Endodermal cell (in vitro differentiated cells): ENCODE data around the gene VASP. TPM values are rescaled to one million over a fixed set of nuclear protein-coding genes. Genes with fewer than 3 reads are reported as not detected.

Source experiments
- DNase-seq: peaks from one replicate; pipeline ENCODE4 v3.0.0-alpha.2; 2017
- H3K27ac ChIP-seq: 2 replicates; pipeline ENCODE4 v1.5.1; 2013; ENCODE audit warnings: mild to moderate bottlenecking, low read depth, low read length, moderate library complexity
- H3K27me3 ChIP-seq: 2 replicates; pipeline ENCODE4 v1.6.1; 2013; ENCODE audit warnings: mild to moderate bottlenecking, low read length, moderate library complexity; ENCODE audit not compliant: insufficient read depth, control insufficient read depth, poor library complexity, severe bottlenecking
- H3K36me3 ChIP-seq: 2 replicates; pipeline ENCODE4 v1.7.0; 2013; ENCODE audit warnings: mild to moderate bottlenecking, low read length, moderate library complexity; ENCODE audit not compliant: control insufficient read depth, insufficient read depth
- H3K4me1 ChIP-seq: one replicate; pipeline ENCODE4 v1.7.0; 2013; ENCODE audit warnings: low read length; ENCODE audit not compliant: control insufficient read depth, insufficient read depth
- H3K4me3 ChIP-seq: 2 replicates; pipeline ENCODE4 v1.5.1; 2013; ENCODE audit warnings: mild to moderate bottlenecking, low read length, moderate library complexity
- H3K9ac ChIP-seq: 2 replicates; pipeline ENCODE4 v1.6.1; 2013; ENCODE audit warnings: mild to moderate bottlenecking, low read length, moderate library complexity; ENCODE audit not compliant: poor library complexity, severe bottlenecking; ENCODE audit errors: extremely low read depth
- H3K9me3 ChIP-seq: 2 replicates; pipeline ENCODE4 v1.6.1; 2013; ENCODE audit warnings: mild to moderate bottlenecking, low read length, moderate library complexity; ENCODE audit not compliant: control insufficient read depth
- H3K27ac Mint-ChIP-seq: 2 replicates; pipeline ENCODE4 v1.8.0; 2020; ENCODE audit warnings: mixed read lengths
- H3K27me3 Mint-ChIP-seq: 2 replicates; pipeline ENCODE4 v1.8.0; 2021; ENCODE audit warnings: mild to moderate bottlenecking, mixed read lengths; ENCODE audit not compliant: insufficient read depth
- H3K36me3 Mint-ChIP-seq: 2 replicates; pipeline ENCODE4 v1.8.0; 2020; ENCODE audit warnings: low read depth, mixed read lengths
- H3K4me1 Mint-ChIP-seq: 2 replicates; pipeline ENCODE4 v1.8.0; 2020; ENCODE audit warnings: mixed read lengths
- H3K4me3 Mint-ChIP-seq: 2 replicates; pipeline ENCODE4 v1.8.0; 2020; ENCODE audit warnings: mild to moderate bottlenecking, moderate library complexity, mixed read lengths
- H3K9me3 Mint-ChIP-seq: 2 replicates; pipeline ENCODE4 v1.8.0; 2020; ENCODE audit warnings: mild to moderate bottlenecking, mixed read lengths
- WGBS, 2 experiments: methylation state at CpG; one replicate each; pipeline versions ENCODE4 v1.1.5 to v1.1.7; 2013; ENCODE audit warnings: missing lambda C conversion rate in 2 of 2, mixed read lengths in 1 of 2; ENCODE audit not compliant: insufficient coverage in 1 of 2, insufficient read length in 1 of 2; 5-methylcytosine and 5-hydroxymethylcytosine counted together
- total RNA-seq, 2 donors: library from RNA; stranded (reverse); fragmentation: NEBNext Ultra II Directional in 1 of 2; extraction: Animal tissue kit (Norgen Biotek cat#: 25700) in 1 of 2; gene quantifications; 2 replicates in 1 of 2; 3 replicates in 1 of 2; pipeline ENCODE4 v1.2.1, GENCODE V29; 2021
- TF ChIP-seq, protein P1 (sequence below): fragments of 200-600 bp; sonication (generic); conservative IDR thresholded peaks from 2 replicates; pipeline ENCODE4 v1.5.0; 2021; ENCODE audit warnings: antibody characterized with exemption, mild to moderate bottlenecking

VASP gene
- total RNA-seq, 2 donors from 2014 or later, result 134 to 144 TPM

GRCh38 chr19:45531349-45531748, 24.1 kb downstream of the VASP start:
- WGBS, 2 experiments, result 83 to 85% methylated on average over 1 of the region's 1 CpG
- Mint-ChIP-seq H3K27me3 (peaks cover 25% of the 10 kb centered on the region), H3K27ac (no peak overlapping the region), H3K9me3 (peaks cover 14% of the 10 kb centered on the region), H3K4me3 (no peak overlapping the region), H3K4me1 (peaks cover 4% of the 10 kb centered on the region), H3K36me3 (peaks cover 12% of the 10 kb centered on the region)
- TF ChIP-seq, protein P1, sequence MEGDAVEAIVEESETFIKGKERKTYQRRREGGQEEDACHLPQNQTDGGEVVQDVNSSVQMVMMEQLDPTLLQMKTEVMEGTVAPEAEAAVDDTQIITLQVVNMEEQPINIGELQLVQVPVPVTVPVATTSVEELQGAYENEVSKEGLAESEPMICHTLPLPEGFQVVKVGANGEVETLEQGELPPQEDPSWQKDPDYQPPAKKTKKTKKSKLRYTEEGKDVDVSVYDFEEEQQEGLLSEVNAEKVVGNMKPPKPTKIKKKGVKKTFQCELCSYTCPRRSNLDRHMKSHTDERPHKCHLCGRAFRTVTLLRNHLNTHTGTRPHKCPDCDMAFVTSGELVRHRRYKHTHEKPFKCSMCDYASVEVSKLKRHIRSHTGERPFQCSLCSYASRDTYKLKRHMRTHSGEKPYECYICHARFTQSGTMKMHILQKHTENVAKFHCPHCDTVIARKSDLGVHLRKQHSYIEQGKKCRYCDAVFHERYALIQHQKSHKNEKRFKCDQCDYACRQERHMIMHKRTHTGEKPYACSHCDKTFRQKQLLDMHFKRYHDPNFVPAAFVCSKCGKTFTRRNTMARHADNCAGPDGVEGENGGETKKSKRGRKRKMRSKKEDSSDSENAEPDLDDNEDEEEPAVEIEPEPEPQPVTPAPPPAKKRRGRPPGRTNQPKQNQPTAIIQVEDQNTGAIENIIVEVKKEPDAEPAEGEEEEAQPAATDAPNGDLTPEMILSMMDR, result no peak
- Histone ChIP-seq H3K4me3 (no peak overlapping the region), H3K9ac (no peak overlapping the region), H3K9me3 (peaks cover 11% of the 10 kb centered on the region), H3K4me1 (no peaks in the 10 kb centered on the region), H3K27ac (no peak overlapping the region), H3K27me3 (no peaks in the 10 kb centered on the region), H3K36me3 (peaks cover 28% of the 10 kb centered on the region)
- DNase-seq, result no peak

DNA sequence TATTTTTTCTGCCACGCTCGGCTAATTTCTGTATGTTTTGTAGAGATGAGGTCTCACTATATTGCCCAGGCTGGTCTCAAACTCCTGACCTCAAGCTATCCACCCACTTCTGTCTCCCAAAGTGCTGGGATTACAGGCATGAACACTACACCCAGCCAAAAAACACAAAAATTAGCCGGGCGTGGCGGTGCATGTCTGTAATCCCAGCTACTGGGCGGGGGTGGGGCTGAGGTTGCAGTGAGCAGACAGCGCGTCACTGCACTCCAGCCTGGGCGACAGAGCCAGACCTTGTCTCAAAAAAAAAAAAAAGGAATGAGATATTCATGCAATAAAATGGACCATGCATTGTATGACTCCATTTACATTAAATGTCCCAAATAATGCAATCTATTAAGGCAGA, 32.2 kb downstream of the VASP start:
- TF ChIP-seq, protein P1, result no peak
- Histone ChIP-seq H3K27ac (no peak overlapping the region), H3K4me1 (no peaks in the 10 kb centered on the region), H3K36me3 (no peaks in the 10 kb centered on the region), H3K9me3 (no peaks in the 10 kb centered on the region), H3K9ac (no peak overlapping the region), H3K4me3 (no peak overlapping the region), H3K27me3 (no peaks in the 10 kb centered on the region)
- Mint-ChIP-seq H3K27me3 (peaks cover 3% of the 10 kb centered on the region), H3K27ac (no peak overlapping the region), H3K4me1 (no peaks in the 10 kb centered on the region), H3K36me3 (no peaks in the 10 kb centered on the region), H3K9me3 (no peaks in the 10 kb centered on the region), H3K4me3 (no peak overlapping the region)
- DNase-seq, result no peak
- WGBS, 2 experiments, result 98% methylated on average over 9 of the region's 9 CpGs; no CpG with 5 or more reads in 1 of the 2 experiments

- H3K9me3 Mint-ChIP-seq, result no peaks in the 10 kb centered on the region
- Histone ChIP-seq H3K4me1 (no peaks in the 10 kb centered on the region), H3K9me3 (no peaks in the 10 kb centered on the region), H3K4me3 (no peak overlapping the region), H3K9ac (no peak overlapping the region), H3K27ac (no peak overlapping the region), H3K27me3 (no peaks in the 10 kb centered on the region), H3K36me3 (no peaks in the 10 kb centered on the region)
- H3K27ac Mint-ChIP-seq, result no peak overlapping the region
- peaks cover 3% of the 10 kb centered on the region for H3K27me3 Mint-ChIP-seq
- no peak for DNase-seq
- TF ChIP-seq, protein P1, result no peak
- H3K36me3 Mint-ChIP-seq, result no peaks in the 10 kb centered on the region
- 95 to 96% methylated on average over 7 of the region's 7 CpGs for WGBS, 2 experiments
- H3K4me3 Mint-ChIP-seq, result no peak overlapping the region
- H3K4me1 Mint-ChIP-seq, result no peaks in the 10 kb centered on the region
Measured at GRCh38 chr19:45542234-45542668, 35.0 kb downstream of the VASP start.
